ENCODE results near the gene MCF2L2.

- no peak for TF ChIP-seq MAX (IDR thresholded peaks at IDR 0.05; ENCODE audit: low read depth, low read length)
- TF ChIP-seq CTCF (IDR thresholded peaks at IDR 0.05; ENCODE audit: low read depth, low read length): no peak
- no peak for TF ChIP-seq MYC (IDR thresholded peaks at IDR 0.05; ENCODE audit: low read depth, low read length)
- no peak for TF ChIP-seq POLR2A (IDR thresholded peaks at IDR 0.05; ENCODE audit: extremely low read depth, insufficient read length)
These were observed 163.2 kb downstream of the MCF2L2 start for GRCh38 chr3:183265157-183265642.

All from NB4 (cell line).